HG02642 (cell line): ENCODE measurements around the gene HYAL2.
"Not testable (repeated sequence)": the region's sequence is repeated elsewhere in the genome, so short reads cannot be mapped to it uniquely, and the experiment has no call there.

Experiments
- ATAC-seq: cut with Tn5 transposase; IDR thresholded peaks from one replicate; pipeline ENCODE4 v1.9.1; 2021; ENCODE audit warnings: mild to moderate bottlenecking; ENCODE audit not compliant: unreplicated experiment, poor library complexity

Gene HYAL2

DNA sequence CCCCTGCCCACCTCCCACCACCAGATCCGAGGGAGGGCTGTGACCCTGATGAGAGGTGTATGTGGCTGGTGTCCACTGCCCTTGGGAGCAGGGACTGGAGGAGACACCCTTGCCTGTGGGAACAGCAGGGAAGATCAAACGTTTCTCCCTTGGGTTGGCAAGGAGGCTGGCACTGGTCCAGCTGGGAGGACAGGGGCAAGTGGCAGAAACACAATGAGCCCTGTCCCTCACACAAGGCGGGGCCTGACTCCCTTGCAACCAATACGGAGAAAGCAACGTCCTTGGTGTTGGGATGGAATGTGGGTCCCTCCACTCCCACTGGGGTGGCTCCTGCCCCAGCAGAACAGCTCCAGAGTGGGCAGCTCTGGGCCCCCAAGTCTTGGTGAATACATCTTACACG lies 5.2 kb downstream of the HYAL2 start:
- ATAC-seq = no peak

DNA sequence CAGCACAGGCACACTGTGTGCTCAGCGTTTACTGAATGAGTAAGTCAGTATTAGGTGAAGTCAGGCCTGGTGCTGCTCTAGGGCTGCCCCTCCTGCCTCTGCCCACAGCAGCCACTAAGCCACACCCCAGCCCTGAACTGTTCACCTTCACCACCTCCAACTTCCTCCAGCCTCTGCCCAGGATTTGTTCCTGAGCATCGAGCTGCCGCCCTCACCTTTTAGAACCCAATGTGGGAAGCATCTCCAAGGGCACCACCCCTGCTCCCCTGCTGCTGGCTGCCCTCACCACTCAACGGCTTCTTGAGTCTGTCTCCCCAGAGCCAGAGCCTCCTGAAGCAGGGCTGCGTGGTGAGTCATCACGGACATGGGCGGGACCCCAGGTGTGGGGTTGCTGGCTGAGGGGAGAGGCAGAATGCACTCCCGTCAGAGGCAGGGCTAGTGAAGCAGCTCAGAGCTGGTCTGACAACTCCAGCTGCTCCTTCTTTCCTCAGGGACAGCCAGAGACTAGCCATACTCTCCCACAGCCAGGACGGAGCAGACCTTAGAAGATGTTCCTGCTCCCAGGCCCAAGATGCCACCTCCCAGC lies 5.8 kb downstream of the HYAL2 start:
- ATAC-seq = no peak

DNA sequence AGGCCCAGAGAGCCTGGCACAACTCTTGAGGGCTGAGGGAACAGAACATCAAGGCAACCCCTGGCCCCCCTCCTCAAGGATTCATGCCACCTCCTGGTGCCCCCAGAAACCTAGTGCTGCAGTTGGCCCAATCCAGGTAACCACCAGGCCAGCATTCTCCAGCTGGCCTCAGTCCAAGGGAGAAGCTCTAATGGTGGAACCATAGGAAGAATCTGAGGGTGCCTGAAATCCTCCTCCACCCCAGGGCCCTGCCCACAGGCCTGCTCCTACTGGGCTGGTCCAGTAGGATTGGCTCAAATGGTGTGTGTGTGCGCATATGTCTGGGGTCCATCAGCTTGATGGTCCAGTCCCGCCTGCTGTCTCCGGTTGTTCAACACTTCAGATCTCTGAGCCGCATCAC lies 7.7 kb downstream of the HYAL2 start:
- no peak for ATAC-seq

DNA sequence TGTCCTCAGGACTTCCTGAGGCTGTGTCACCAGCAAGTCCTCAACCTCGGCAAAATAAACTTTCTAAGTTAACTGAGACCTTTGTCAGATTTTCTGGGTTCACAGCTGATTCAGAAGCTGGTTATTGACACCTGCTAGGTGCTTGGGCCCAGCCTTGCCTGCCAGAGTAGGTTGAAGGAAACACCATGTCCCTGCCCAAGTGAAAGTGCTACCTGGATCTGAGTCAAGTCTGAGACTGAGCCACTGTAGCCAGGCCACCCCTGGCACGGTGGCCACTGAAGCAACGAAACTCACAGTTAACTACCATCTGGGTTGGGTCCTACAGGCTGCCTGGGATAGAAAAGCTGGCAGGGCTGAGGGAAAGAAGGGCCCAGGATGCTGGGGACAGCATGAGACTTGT lies 8.2 kb downstream of the HYAL2 start:
- no peak for ATAC-seq

DNA sequence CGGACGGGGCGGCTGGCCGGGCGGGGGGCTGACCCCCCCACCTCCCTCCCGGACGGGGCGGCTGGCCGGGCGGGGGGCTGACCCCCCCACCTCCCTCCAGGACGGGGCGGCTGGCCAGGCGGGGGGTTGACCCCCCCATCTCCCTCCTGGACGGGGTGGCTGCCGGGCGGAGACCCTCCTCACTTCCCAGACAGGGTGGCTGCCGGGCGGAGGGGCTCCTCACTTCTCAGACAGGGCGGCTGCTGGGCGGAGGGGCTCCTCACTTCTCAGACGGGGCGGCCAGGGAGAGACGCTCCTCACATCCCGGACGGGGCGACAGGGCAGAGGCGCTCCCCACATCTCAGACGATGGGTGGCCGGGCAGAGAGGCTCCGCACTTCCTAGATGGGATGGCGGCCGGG lies 10.5 kb downstream of the HYAL2 start:
- not testable (repeated sequence) for ATAC-seq

DNA sequence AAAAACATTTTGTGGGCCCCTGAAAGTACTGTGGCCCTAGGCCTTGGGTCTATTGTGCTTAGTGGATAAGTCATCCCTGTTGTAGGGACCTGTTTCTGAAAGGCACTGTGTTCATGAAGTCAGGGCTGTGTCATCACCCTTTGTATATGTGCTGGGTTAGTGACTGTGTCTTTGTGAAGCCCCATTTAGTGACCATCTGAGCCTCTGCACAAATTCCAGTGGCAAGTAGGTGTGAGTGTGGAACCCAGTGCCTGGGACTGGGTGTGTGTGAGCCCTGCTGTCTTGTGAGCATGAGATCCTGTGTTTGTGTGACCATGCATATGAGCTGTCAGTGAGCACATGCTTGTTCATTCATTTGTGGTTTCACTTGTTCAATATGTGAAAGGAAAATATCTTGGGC lies 17.9 kb downstream of the HYAL2 start:
- ATAC-seq = no peak

DNA sequence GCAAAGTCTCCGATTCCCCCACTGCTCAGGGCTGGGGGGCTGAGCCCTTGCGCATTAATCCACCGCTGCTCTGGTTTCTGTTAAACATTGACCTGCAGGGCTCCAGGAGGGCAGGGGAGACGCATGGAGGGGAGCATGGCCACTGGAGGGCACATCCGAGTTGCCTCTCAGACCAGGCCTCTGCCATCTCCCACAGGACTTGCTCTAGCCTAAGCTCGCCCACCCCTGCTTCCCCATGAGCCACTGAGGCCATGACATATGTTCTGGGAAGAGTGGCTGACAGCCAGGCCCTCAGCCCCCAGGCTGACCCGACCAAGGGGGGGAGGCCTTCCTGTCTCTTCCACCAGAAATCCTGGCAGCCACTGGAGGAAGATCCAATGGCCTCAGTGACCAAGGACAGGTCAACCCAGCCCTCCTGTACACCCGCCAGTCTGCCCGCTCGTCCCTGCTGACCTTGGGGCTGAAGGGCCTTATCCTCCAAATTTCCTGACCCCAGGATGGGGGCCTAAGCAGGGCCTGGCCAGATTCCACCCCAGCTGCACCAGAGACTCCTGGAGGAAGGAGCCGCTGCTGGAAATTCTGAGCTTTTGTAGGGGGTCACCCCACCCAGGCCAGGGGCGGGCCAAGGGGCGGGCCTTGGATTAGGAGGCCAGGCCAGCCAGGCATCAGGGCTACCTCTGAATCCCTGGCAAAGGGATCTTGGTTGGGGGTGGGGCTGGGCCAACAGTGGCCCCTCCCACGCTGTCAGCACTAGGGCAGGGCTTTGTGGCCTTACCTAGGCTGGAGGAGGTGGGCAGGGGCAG lies 19.3 kb downstream of the HYAL2 start, which contains the start of gene HYAL1:
HYAL1 (minus strand) TSS at position 562 of the 803 bp plus-strand sequence. CDS start 618 bp downstream, outside the sequence.
- ATAC-seq = no peak

DNA sequence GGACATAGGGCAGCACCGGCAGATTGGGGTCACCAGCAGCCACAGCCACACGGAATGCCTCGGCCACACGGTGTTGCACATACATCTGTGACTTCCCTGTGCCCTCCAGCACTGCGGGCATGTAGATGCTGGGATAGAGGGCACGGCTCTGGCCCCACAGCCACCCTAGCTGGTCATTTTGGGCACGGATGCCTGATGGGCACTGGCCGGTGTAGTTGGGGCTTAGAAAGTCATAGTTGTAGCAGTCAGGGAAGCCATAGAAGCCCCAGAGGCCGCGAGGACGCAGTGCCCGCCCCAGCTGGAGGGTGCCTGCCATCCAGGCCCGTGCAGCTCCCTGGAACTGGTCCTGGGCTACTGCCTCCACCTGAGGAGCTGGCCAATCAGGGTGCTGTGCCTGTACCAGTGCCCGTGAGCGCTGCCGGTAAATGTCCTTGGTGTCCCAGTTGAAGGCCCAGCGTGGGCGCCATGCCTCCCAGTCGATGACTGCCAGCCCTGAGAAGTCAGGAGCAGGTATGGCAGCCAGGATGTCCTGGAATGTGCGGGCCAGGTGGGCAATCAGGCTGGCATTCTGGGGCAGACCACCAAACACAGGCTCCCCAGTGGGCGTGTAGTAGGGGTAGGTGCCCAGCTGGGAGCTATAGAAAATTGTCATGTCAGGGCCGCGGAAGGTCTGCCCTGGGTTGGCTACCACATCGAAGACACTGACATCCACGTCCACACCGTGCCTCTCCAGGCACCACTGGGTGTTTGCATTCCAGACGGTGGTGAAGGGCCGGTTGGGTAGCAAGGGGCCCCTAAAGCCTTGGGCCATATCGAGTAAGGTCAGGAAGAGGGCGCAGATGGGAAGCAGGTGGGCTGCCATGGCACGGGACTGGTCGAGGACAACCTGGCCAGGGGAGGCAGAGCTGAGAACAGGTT lies 20.2 kb downstream of the HYAL2 start:
- no peak for ATAC-seq

DNA sequence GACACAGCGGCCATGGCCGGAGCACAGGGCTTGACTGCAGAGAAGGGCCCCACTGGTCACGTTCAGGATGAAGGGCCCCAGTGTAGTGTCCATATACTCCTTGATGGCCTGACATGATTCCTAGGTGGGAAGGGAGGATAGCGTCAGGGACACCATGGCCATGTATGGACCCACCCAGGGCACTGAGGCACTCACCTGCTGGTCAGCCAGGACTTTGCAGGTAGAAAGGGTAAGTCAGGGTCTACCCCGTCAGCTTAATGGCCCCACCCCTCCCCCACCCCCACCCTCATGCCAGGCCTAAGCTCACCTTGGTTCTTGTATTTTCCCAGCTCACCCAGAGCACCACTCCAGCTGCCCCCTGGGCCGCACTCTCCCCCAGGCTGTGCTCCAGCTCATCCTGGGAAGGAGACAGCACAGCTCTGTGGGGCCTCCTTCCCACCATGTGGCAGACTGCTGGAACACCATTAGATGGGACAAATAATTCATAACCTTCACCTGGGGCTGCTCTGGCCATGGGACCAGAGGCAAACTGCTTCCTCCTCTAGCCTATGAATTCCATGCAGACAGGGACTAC lies 21.8 kb downstream of the HYAL2 start:
- no peak for ATAC-seq

DNA sequence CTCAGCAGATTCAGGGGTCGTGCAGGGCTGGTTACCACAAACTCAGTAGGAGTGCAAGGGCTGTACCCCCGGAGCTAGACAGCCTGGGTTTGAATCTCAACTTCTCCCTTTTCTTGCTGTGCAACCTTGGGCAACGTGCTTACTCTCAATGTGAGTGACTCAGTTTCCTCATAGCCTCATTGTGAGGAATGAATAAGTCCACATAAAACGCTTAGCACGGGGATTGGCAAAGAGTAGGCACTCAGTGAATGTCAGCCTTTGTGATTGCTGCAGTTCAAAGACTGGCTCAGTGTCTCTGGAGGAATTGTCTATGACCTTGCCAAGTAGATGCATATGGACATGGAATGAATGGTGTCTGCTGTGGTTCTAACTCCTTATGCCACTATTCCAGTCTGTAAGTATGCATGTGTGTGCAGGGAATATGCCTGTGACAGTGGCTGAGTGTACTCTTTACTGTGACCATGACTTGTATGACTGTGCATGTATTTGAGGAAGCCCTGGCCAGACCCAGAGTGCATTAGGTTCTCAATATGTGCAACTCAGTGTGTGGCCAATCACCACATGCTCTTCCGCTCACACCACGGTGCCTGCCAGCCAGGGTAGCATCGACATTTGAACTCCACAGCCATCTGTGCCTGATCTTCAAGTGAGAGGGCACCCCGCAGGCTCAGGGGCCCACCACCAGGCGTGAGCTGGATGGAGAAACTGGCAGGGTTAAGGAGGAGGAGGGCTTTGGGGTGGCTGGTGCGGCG lies 22.4 kb downstream of the HYAL2 start:
- ATAC-seq = no peak

DNA sequence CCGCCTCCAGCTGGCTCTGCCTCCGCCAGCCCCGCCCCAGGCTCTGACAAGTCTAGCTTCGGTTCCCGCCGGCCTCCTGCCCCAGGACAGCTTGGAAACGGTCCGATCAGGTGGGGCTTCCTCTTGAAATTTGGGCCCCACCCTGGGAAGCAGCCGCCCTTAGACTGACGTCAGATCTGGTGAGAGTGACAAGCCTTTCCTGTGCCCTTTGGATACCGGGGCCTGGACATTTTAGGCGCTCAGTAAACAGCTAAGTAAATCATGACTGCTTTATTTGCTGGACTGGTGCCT lies 23.0 kb downstream of the HYAL2 start:
- ATAC-seq = no peak

DNA sequence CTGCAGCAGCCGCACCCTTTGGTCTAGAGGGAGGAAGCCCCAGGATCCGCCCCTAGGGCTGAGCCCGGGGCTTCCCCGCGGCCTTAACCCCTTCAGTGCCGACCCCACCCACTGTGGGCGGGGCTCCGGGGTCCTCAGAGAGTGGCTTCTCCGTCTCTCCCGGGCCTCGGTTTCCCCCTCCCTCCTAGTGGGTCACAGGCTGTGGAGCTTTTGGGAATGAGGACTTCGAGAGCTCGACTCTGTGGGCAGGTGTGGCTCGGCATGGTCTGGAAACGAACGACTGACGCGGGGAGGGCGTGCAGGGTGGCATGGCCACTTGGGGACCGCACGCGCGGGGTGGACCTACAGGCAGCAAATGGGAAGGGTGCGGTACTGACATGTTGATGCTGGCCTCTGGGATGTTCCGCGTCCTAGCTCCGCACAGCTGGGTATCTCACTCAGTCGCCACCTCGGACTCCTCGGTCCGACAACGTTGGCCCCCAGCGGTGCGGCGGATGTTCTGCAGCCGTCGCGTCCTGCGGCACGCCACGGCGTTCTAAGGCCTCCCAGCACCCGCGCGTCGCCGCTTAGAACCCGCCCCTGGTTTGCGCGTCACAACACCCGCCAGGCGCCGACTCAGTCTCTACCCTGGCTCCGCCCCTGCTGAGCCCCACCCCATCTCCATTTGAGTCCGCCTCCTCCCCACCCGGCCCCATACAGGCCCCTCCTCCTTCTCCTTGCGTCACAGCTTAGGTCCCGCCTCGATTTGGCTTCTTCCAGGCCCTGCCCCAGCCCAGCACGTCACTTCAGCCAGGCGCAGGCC lies 23.5 kb downstream of the HYAL2 start, which contains the start of the genes HYAL3 and NAA80:
HYAL3 (minus strand) TSS at position 570 of the 802 bp plus-strand sequence. CDS start 3,803 bp downstream, outside the sequence.
NAA80 (minus strand) TSS at position 570 of the 802 bp plus-strand sequence. CDS start 1,942 bp downstream, outside the sequence.
- ATAC-seq = peak; percentile 80

DNA sequence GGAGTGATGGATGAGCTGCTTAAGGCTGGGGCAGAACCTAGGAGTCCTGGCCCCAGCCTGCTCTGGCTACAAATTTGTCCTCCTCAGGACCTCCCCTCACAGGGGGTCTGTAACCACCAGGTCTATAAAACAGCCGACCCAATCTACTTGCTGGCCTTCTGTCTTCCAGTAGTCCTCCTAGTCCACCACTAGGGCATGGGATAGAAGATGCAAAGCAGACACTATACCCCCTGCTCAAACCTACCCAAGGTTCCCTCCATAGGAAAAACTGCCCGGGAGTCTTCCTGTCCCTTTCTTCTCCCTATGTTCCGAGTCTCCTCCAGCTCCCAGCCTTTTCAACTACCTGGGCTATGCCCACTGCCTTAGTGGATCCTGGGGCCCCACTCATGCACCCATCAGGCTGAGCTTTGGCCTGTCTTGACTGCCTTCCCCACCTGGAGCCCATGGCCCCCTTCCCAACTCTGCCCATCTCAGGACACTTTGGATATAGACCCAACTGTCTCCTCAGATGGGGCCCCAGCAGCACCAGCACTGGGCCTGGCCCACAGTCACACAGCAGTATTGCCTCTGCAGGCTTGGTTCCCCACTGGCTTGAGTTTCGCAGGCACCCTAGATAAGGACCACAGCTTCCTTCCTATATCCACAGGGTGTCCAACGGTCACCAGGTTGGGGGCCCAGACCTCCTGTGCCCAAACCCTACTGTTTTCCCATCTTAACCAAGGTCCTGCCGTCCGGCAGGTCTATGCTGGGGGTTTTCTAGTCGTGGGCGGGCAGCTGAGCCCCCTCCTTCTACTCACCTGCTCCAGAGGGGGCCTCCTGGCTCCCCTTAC lies 24.4 kb downstream of the HYAL2 start:
- no peak for ATAC-seq

DNA sequence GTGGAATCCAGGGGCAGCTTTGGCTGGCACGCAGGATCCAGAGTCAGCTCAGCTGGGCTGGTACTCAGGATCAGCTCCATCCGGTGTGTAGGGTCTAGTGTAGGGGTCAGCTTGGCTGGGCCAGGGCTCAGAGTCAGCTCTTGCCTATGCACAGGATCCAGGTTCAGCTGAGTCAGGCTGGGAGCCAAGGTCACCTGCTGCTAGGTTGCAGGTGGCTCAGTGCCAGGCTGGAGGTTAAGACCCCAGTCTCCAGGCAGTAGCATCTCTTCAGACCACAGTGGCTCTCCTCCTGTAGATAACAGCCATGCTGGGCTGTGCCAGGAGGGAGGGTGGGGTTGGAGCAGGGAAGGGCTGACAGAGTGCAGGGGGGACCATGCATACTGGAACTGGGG lies 25.2 kb downstream of the HYAL2 start:
- ATAC-seq = no peak

DNA sequence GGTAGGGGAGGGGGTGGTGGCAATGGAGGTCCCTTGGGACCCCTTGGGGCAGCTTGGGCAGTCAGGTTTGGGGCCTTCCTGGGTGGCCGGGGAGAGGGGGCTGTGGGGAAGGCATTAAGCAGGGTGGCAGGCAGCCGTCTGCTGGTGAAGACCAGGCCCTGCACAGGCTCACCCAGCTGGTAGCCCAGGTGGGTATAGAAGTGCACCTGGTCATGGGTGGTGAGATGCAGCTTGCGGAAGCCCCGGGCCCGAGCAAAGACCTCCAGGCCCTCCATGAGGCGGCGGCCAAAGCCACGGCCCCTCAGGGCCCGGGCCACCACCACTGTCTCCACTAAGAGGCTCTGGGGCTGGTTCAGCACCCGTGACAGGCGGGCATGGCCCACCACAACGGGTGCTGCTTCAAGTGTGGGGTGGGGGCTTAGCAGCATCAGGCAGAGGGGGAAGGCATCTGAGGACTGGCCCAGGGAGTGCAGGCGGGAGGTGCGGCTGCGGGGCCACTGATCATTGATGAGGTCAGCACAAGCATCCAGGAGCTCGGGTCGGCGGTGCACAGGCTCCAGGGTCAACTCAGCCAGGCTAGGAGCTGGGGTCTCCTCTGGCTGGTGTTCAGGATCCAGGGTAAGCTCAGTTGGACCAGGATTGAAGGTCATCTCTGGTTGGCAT lies 25.7 kb downstream of the HYAL2 start:
- ATAC-seq = no peak

DNA sequence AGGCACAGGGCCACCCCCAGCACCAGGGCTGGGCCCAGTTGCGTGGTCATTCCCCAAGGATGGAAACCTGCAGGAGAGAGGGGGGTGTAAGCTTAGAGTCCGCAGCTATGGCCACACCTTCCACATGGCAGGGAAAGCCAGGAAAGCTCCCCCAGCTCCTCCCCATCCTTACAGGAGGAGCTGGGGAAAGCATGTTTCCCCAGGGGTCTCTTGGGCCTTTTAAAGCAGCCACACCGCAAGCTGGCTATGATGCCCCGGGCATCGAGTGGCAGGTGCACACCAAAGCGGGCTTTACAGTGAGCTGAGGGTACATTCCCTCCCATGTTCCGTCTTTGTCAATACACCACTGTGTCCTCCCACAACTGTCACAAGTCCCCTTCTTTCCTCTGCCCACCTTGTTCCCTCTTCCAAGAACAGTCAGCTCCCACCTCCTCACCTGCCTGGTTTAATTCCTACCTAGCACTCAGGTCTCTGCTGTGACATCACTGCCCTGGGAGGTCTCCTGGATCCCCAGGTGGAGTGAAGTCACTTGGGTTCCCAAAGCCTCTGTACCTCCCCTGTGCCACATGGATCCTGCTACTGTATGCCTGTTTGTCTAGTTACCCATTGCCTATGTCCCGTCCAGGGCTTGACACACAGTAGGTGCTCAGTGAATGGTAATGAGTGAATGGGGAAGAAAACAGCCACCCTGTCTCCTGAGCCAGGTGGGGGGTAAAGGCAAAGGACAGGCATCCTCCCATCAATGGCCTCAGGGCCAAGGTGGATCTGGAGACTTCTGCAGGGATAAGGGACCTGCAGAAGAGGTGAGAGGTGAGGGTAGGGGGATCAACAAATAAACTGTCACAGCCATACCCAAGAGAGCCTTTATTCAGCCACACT lies 26.8 kb downstream of the HYAL2 start:
- no peak for ATAC-seq
